K562 (cell line): Measurements from ENCODE around the gene MAD2L1BP. TPM values are rescaled to one million over a fixed set of nuclear protein-coding genes. Genes with fewer than 3 reads are reported as not detected.

ENCODE experiments used
- CBFA2T2 ChIP-seq: fragments of 450-650 bp; conservative IDR thresholded peaks from 2 replicates; pipeline ENCODE4 v1.6.1; 2017; ENCODE audit warnings: mild to moderate bottlenecking
- E2F3 ChIP-seq: fragments of 250-450 bp; sonication (Bioruptor Pico); IDR thresholded peaks from 2 replicates; pipeline ENCODE4 v1.4.0; 2020; ENCODE audit warnings: mild to moderate bottlenecking
- EGR1 ChIP-seq: fragments of 450-650 bp; conservative IDR thresholded peaks from 2 replicates; pipeline ENCODE4 v1.6.1; 2017; ENCODE audit warnings: mild to moderate bottlenecking
- EP400 ChIP-seq: fragments of 450-650 bp; IDR thresholded peaks from 2 replicates; pipeline ENCODE4 v1.6.1; 2017; ENCODE audit warnings: antibody characterized with exemption, mild to moderate bottlenecking, moderate library complexity
- ESRRB ChIP-seq: fragments of 250-450 bp; sonication (Bioruptor Pico); IDR thresholded peaks from 2 replicates; pipeline ENCODE4 v1.5.0; 2020; ENCODE audit warnings: mild to moderate bottlenecking, moderate library complexity, borderline replicate concordance
- LCOR ChIP-seq: sonication (generic); formaldehyde crosslinking; IDR thresholded peaks from 2 replicates; pipeline ENCODE4 v1.8.0; 2022; ENCODE audit warnings: mild to moderate bottlenecking, missing genetic modification reagents
- MBD2 ChIP-seq: sonication (generic); IDR thresholded peaks from 2 replicates; pipeline ENCODE4 v1.6.1; 2016; ENCODE audit warnings: low read depth, borderline replicate concordance
- MCM5 ChIP-seq: fragments of 450-650 bp; IDR thresholded peaks from 2 replicates; pipeline ENCODE4 v1.6.1; 2016; ENCODE audit warnings: low read depth
- NRF1 ChIP-seq, 2 experiments: fragments of 450-650 bp; IDR thresholded peaks in 1 of 2; conservative IDR thresholded peaks in 1 of 2; 2 replicates each; pipeline ENCODE4 v1.6.1; 2014; ENCODE audit warnings: mild to moderate bottlenecking in 2 of 2
- NUFIP1 ChIP-seq: fragments of 450-650 bp; IDR thresholded peaks from 2 replicates; pipeline ENCODE4 v1.6.1; 2018; ENCODE audit not compliant: partially characterized antibody
- PML ChIP-seq: IDR thresholded peaks from 2 replicates; pipeline ENCODE4 v1.6.1; 2012; ENCODE audit warnings: low read length, inconsistent platforms
- POLR3G ChIP-seq: IDR thresholded peaks from 2 replicates; pipeline ENCODE4 v1.6.1; 2011; ENCODE audit not compliant: insufficient read length, insufficient replicate concordance; ENCODE audit errors: extremely low read depth
- RBBP5 ChIP-seq: fragments of 200-600 bp; sonication (generic); IDR thresholded peaks from 2 replicates; pipeline ENCODE4 v1.6.1; 2012; ENCODE audit warnings: borderline replicate concordance, mild to moderate bottlenecking, low read length, control low read depth, inconsistent platforms; ENCODE audit not compliant: insufficient read depth, poor library complexity, severe bottlenecking
- TCF7L2 ChIP-seq: fragments of 150-350 bp; IDR thresholded peaks from 2 replicates; pipeline ENCODE4 v1.6.1; 2016; ENCODE audit warnings: low read depth, mild to moderate bottlenecking, low read length, moderate library complexity
- ZNF408 ChIP-seq: fragments of 250-450 bp; sonication (Bioruptor Pico); IDR thresholded peaks from 2 replicates; pipeline ENCODE4 v1.4.0; 2020; ENCODE audit warnings: low read depth, mild to moderate bottlenecking, moderate library complexity
- ZNF717 ChIP-seq: fragments of 250-450 bp; sonication (Bioruptor Pico); IDR thresholded peaks from 2 replicates; pipeline ENCODE4 v1.5.0; 2021
- polyA plus RNA-seq, 8 experiments: library from polyadenylated mRNA; depleted of rRNA in 4 of 8; stranded (reverse) in 5 of 8; unstranded in 3 of 8; fragments of >200 nt; fragmentation: Nextera tagmentation in 2 of 8; fragmentation: Illumina TruSeq in 1 of 8; extraction: Ambion mirVana in 2 of 8; extraction: Trizol in 1 of 8; gene quantifications; 2 replicates each; pipeline versions ENCODE4 v1.2.1 to v1.2.3, GENCODE V29; 2011 to 2014; ENCODE audit warnings: inconsistent platforms in 1 of 8, missing spikeins in 1 of 8
- total RNA-seq, 7 experiments: library from RNA; depleted of rRNA in 6 of 7; stranded (reverse); fragments of >200 nt in 6 of 7; fragmentation: Illumina TruSeq in 2 of 7; extraction: Trizol in 2 of 7; gene quantifications; 2 replicates each; pipeline versions ENCODE4 v1.2.1 to v1.2.3, GENCODE V29; 2011 to 2021; ENCODE audit warnings: low replicate concordance in 1 of 7
- TF ChIP-seq, protein P1 (sequence below): sonication (generic); IDR thresholded peaks from 2 replicates; pipeline ENCODE4 v1.6.1; 2016
- TF ChIP-seq, protein P2 (sequence below), 2 experiments: IDR thresholded peaks; 2 replicates each; pipeline ENCODE4 v1.6.1; 2012; ENCODE audit warnings: improper control_type of control experiment in 2 of 2, low read depth in 2 of 2, low read length in 2 of 2, borderline replicate concordance in 1 of 2
- TF ChIP-seq, protein P3 (sequence below): fragments of 250-450 bp; sonication (Bioruptor Pico); IDR thresholded peaks from 2 replicates; pipeline ENCODE4 v1.5.1; 2021; ENCODE audit warnings: mild to moderate bottlenecking
- TF ChIP-seq, protein P4 (sequence below): IDR thresholded peaks from 3 replicates; pipeline ENCODE4 v1.6.1; 2011; ENCODE audit warnings: borderline replicate concordance, mild to moderate bottlenecking, moderate library complexity; ENCODE audit not compliant: insufficient read length; ENCODE audit errors: extremely low read depth

Gene MAD2L1BP
- total and polyA plus RNA-seq, 9 of the 15 experiments (the other 6 are each of a cell fraction or from before 2014, with no cell fraction given), result 69.7 to 321 (median 111) TPM

DNA sequence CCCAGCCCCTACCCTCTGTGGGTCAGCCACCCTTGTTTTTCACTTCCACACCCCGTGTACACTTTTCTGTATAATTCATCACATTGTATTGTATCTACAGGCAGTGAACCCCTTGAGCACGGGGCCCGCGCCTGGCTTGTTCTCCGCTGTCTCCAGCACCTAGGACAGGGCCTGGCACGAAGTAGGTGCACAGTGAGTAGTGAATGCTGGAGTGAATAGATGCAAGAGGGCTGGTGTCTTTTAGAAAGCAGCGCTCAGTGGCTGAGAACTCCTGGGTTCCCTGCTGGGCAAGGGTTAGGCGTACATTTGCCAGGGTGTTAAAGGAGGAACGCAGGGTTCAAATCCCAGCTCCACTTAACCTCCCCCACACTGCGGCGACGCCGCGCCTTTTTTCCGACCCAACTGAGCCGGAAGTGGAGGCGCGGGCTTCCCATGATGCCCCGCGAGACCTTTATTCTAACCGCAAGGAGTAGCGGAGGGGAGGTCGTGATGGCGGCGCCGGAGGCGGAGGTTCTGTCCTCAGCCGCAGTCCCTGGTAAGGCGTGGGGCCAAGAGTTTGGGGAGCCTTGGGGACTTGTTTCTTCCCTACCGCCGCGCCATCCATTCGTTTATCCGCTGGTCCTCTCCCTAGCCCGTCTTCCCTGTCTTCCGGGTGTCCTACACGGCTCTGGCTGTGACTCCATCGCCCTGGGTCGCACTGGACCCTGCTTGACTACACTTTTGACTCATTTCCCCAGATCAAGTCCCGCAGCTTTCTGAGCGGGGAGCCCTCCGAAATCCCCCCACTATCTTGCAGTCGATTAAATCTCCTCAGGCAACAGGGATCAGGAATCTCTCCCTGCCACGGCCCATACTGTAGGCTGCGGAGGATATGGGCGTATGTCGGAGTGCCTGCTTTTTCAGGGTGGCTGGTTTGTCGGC lies at the start of gene MAD2L1BP (continued):
- TF ChIP-seq, protein P1, sequence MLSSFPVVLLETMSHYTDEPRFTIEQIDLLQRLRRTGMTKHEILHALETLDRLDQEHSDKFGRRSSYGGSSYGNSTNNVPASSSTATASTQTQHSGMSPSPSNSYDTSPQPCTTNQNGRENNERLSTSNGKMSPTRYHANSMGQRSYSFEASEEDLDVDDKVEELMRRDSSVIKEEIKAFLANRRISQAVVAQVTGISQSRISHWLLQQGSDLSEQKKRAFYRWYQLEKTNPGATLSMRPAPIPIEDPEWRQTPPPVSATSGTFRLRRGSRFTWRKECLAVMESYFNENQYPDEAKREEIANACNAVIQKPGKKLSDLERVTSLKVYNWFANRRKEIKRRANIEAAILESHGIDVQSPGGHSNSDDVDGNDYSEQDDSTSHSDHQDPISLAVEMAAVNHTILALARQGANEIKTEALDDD, result no peak; the same call in 1 of the 2 replicates
- TF ChIP-seq NUFIP1, result no peak
- no peak for TF ChIP-seq MCM5
- no peak for TF ChIP-seq POLR3G
- no peak for TF ChIP-seq EP400
- TF ChIP-seq CBFA2T2, result no peak
- TF ChIP-seq RBBP5, result peak; percentile 95
- TF ChIP-seq E2F3 (CRISPR knock-in tag), result peak; percentile 92
- peak; percentile 72; the same call in 1 of the 2 replicates for TF ChIP-seq MBD2
- no peak for TF ChIP-seq ZNF717 (CRISPR knock-in tag)
- peak; percentile 87 for TF ChIP-seq PML
- peak; percentile 66 to 72 for TF ChIP-seq NRF1 (conservative IDR thresholded peaks at IDR 0.05 in 1 of 2, IDR thresholded peaks at IDR 0.05 in 1 of 2)
- TF ChIP-seq, protein P2, sequence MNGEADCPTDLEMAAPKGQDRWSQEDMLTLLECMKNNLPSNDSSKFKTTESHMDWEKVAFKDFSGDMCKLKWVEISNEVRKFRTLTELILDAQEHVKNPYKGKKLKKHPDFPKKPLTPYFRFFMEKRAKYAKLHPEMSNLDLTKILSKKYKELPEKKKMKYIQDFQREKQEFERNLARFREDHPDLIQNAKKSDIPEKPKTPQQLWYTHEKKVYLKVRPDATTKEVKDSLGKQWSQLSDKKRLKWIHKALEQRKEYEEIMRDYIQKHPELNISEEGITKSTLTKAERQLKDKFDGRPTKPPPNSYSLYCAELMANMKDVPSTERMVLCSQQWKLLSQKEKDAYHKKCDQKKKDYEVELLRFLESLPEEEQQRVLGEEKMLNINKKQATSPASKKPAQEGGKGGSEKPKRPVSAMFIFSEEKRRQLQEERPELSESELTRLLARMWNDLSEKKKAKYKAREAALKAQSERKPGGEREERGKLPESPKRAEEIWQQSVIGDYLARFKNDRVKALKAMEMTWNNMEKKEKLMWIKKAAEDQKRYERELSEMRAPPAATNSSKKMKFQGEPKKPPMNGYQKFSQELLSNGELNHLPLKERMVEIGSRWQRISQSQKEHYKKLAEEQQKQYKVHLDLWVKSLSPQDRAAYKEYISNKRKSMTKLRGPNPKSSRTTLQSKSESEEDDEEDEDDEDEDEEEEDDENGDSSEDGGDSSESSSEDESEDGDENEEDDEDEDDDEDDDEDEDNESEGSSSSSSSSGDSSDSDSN (IDR thresholded peaks at IDR 0.05; ENCODE audit: borderline replicate concordance in 1 of 2, low read depth in 2 of 2, low read length in 2 of 2), result no peak; a peak in 1 of 4 replicates
- no peak; the same call in 1 of the 2 replicates for TF ChIP-seq ESRRB
- TF ChIP-seq, protein P3, sequence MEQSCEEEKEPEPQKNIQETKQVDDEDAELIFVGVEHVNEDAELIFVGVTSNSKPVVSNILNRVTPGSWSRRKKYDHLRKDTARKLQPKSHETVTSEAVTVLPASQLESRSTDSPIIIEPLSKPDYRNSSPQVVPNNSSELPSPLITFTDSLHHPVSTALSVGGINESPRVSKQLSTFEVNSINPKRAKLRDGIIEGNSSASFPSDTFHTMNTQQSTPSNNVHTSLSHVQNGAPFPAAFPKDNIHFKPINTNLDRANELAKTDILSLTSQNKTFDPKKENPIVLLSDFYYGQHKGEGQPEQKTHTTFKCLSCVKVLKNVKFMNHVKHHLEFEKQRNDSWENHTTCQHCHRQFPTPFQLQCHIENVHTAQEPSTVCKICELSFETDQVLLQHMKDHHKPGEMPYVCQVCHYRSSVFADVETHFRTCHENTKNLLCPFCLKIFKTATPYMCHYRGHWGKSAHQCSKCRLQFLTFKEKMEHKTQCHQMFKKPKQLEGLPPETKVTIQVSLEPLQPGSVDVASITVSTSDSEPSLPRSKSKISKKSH, result no peak
- peak; percentile 88 for TF ChIP-seq EGR1
- 0 out of 2 replicates have a peak, but pooled peaks have one; percentile 9 for TF ChIP-seq TCF7L2
- no peak for TF ChIP-seq ZNF408
- TF ChIP-seq, protein P4, sequence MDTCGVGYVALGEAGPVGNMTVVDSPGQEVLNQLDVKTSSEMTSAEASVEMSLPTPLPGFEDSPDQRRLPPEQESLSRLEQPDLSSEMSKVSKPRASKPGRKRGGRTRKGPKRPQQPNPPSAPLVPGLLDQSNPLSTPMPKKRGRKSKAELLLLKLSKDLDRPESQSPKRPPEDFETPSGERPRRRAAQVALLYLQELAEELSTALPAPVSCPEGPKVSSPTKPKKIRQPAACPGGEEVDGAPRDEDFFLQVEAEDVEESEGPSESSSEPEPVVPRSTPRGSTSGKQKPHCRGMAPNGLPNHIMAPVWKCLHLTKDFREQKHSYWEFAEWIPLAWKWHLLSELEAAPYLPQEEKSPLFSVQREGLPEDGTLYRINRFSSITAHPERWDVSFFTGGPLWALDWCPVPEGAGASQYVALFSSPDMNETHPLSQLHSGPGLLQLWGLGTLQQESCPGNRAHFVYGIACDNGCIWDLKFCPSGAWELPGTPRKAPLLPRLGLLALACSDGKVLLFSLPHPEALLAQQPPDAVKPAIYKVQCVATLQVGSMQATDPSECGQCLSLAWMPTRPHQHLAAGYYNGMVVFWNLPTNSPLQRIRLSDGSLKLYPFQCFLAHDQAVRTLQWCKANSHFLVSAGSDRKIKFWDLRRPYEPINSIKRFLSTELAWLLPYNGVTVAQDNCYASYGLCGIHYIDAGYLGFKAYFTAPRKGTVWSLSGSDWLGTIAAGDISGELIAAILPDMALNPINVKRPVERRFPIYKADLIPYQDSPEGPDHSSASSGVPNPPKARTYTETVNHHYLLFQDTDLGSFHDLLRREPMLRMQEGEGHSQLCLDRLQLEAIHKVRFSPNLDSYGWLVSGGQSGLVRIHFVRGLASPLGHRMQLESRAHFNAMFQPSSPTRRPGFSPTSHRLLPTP, result no peak
- 0 out of 2 replicates have a peak, but pooled peaks have one; percentile 37 for TF ChIP-seq LCOR (CRISPR knock-in tag)
